DND-41 (cell line): Measurements from ENCODE around the gene PCDHB3.

Source experiments
- ATAC-seq: fragments of 200-7000 bp; cut with Tn5 transposase; 3 replicates; pipeline ENCODE4 v1.9.1; 2021; ENCODE audit warnings: low read depth; ENCODE audit not compliant: insufficient read depth
- DNase-seq: peaks from one replicate; pipeline ENCODE4 v3.0.0-alpha.2; 2020
- H2AFZ ChIP-seq: 2 replicates; pipeline ENCODE4 v1.6.0; 2012; ENCODE audit warnings: low read depth, low read length
- H3K27ac ChIP-seq: 2 replicates; pipeline ENCODE4 v1.5.1; 2012; ENCODE audit warnings: low read length, inconsistent platforms
- H3K27me3 ChIP-seq: fragments of 200-600 bp; sonication (generic); 2 replicates; pipeline ENCODE4 v1.6.0; 2012; ENCODE audit warnings: low read length, mild to moderate bottlenecking, inconsistent platforms; ENCODE audit not compliant: insufficient read depth, poor library complexity
- H3K36me3 ChIP-seq: 2 replicates; pipeline ENCODE4 v1.5.1; 2012; ENCODE audit warnings: low read length, inconsistent platforms; ENCODE audit not compliant: insufficient read depth
- H3K4me1 ChIP-seq: 2 replicates; pipeline ENCODE4 v1.5.1; 2012; ENCODE audit warnings: mild to moderate bottlenecking, low read length; ENCODE audit not compliant: insufficient read depth
- H3K4me2 ChIP-seq: 2 replicates; pipeline ENCODE4 v1.6.0; 2012; ENCODE audit warnings: mild to moderate bottlenecking, moderate library complexity, low read length, inconsistent platforms; ENCODE audit not compliant: insufficient read depth
- H3K4me3 ChIP-seq, 2 experiments: fragments of 200-600 bp in 1 of 2; shearing (Covaris generic) in 1 of 2; 2 replicates each; pipeline ENCODE4 v1.5.1; 2012 to 2016; ENCODE audit warnings: inconsistent platforms in 2 of 2, low read length in 2 of 2, mild to moderate bottlenecking in 2 of 2, low read depth in 1 of 2, moderate library complexity in 1 of 2
- H3K79me2 ChIP-seq: 2 replicates; pipeline ENCODE4 v1.6.0; 2012; ENCODE audit warnings: low read length, inconsistent platforms; ENCODE audit not compliant: insufficient read depth
- H3K9ac ChIP-seq: 2 replicates; pipeline ENCODE4 v1.6.0; 2012; ENCODE audit warnings: low read depth, mild to moderate bottlenecking, inconsistent platforms, low read length, moderate library complexity
- H3K9me3 ChIP-seq: 2 replicates; pipeline ENCODE4 v1.5.1; 2012; ENCODE audit warnings: low read length, moderate library complexity, mild to moderate bottlenecking, inconsistent platforms; ENCODE audit not compliant: insufficient read depth, severe bottlenecking
- H4K20me1 ChIP-seq: 2 replicates; pipeline ENCODE4 v1.6.0; 2012; ENCODE audit warnings: low read length; ENCODE audit not compliant: insufficient read depth
- CTCF ChIP-seq: IDR thresholded peaks from 2 replicates; pipeline ENCODE4 v1.5.1; 2012; ENCODE audit warnings: borderline replicate concordance, low read length, moderate library complexity, mild to moderate bottlenecking; ENCODE audit not compliant: poor library complexity, severe bottlenecking; ENCODE audit errors: extremely low read depth
- EZH2 ChIP-seq: IDR thresholded peaks from 3 replicates; pipeline ENCODE4 v1.6.1; 2012; ENCODE audit warnings: borderline replicate concordance, low read depth, mild to moderate bottlenecking, moderate library complexity, low read length, inconsistent platforms; ENCODE audit not compliant: severe bottlenecking

The PCDHB3 gene

GRCh38 chr5:141077826-141078225 lies 22.4 kb upstream of the PCDHB3 start:
- H2AFZ ChIP-seq = no peak overlapping the region
- TF ChIP-seq EZH2 (no peak), CTCF (no peak)
- H3K27ac ChIP-seq = no peak overlapping the region
- no peaks in the 10 kb centered on the region for H3K79me2 ChIP-seq
- no peaks in the 10 kb centered on the region for H3K27me3 ChIP-seq
- no peak overlapping the region for H3K4me2 ChIP-seq
- ATAC-seq (no peak), DNase-seq (no peak)
- no peaks in the 10 kb centered on the region for H3K36me3 ChIP-seq
- H4K20me1 ChIP-seq = no peaks in the 10 kb centered on the region
- no peak overlapping the region for H3K9ac ChIP-seq
- no peak overlapping the region for H3K4me3 ChIP-seq
- no peaks in the 10 kb centered on the region for H3K9me3 ChIP-seq
- H3K4me1 ChIP-seq = no peaks in the 10 kb centered on the region

GRCh38 chr5:141082228-141082627 lies 18.0 kb upstream of the PCDHB3 start:
- no peaks in the 10 kb centered on the region for H3K4me1 ChIP-seq
- H4K20me1 ChIP-seq = no peaks in the 10 kb centered on the region
- TF ChIP-seq CTCF = no peak
- no peak for TF ChIP-seq EZH2
- H3K9ac ChIP-seq = no peak overlapping the region
- H3K27me3 ChIP-seq = no peaks in the 10 kb centered on the region
- no peak for DNase-seq
- no peak overlapping the region for H3K4me2 ChIP-seq
- no peak overlapping the region for H3K4me3 ChIP-seq
- H3K9me3 ChIP-seq = no peaks in the 10 kb centered on the region
- no peaks in the 10 kb centered on the region for H3K36me3 ChIP-seq
- H3K27ac ChIP-seq = no peak overlapping the region
- ATAC-seq = no peak
- no peaks in the 10 kb centered on the region for H3K79me2 ChIP-seq
- H2AFZ ChIP-seq = no peak overlapping the region

- no peak overlapping the region for H3K4me3 ChIP-seq
- H4K20me1 ChIP-seq = no peaks in the 10 kb centered on the region
- no peaks in the 10 kb centered on the region for H3K79me2 ChIP-seq
- H2AFZ ChIP-seq = no peak overlapping the region
- peak; percentile 25 for DNase-seq
- no peaks in the 10 kb centered on the region for H3K9me3 ChIP-seq
- peak; percentile 25 for TF ChIP-seq CTCF
- no peak for TF ChIP-seq EZH2
- H3K4me1 ChIP-seq = no peaks in the 10 kb centered on the region
- H3K4me2 ChIP-seq = no peak overlapping the region
- H3K36me3 ChIP-seq = no peaks in the 10 kb centered on the region
- H3K27ac ChIP-seq = no peak overlapping the region
- H3K27me3 ChIP-seq = no peaks in the 10 kb centered on the region
- H3K9ac ChIP-seq = no peak overlapping the region
- ATAC-seq = peak; percentile 68; the same call in 1 of the 3 replicates
These were observed 15.7 kb upstream of the PCDHB3 start for GRCh38 chr5:141084487-141084989.
